ENCODE data around the gene MRPS17.

- no peak for TF ChIP-seq CTCF (IDR thresholded peaks at IDR 0.05)
- TF ChIP-seq POLR2A (IDR thresholded peaks at IDR 0.05), result no peak
These were observed 14.2 kb downstream of the MRPS17 start for GRCh38 chr7:55965805-55966421.
